Esophagus squamous epithelium (tissue), 4 donors: ENCODE data around the gene C3AR1.

Experiments
- POLR2A ChIP-seq, 4 donors: fragments of 450-650 bp; IDR thresholded peaks; one replicate each; pipeline ENCODE4 v1.6.1; 2017; ENCODE audit warnings: antibody characterized with exemption in 4 of 4, mild to moderate bottlenecking in 4 of 4, moderate library complexity in 3 of 4
- TF ChIP-seq, protein P1 (sequence below), 6 experiments: fragments of 450-650 bp in 4 of 6; fragments of 200-600 bp in 2 of 6; sonication (generic) in 2 of 6; IDR thresholded peaks; one replicate each; pipeline ENCODE4 v1.5.1; 2016 to 2019; ENCODE audit warnings: antibody characterized with exemption in 6 of 6, mild to moderate bottlenecking in 4 of 6, moderate library complexity in 4 of 6

DNA sequence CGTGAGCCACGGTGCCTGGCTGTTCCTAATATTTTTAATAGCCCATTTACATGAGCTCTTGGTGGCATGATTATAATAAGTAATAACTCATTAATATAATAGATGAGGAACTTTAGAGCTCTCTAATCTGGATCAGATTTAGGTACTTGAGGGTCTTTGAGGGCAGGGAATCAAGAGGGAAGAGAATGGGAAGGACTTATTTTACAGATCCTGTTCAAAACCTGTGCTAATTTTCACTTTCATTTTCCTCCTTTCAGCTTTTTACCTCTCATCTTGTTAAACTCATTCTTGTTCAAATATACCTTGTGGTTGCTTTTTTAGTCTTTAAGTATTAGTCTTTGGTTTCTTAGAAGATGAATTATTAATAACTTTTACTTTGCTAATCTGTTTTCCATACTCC lies 21.5 kb upstream of the C3AR1 start:
- TF ChIP-seq, protein P1, sequence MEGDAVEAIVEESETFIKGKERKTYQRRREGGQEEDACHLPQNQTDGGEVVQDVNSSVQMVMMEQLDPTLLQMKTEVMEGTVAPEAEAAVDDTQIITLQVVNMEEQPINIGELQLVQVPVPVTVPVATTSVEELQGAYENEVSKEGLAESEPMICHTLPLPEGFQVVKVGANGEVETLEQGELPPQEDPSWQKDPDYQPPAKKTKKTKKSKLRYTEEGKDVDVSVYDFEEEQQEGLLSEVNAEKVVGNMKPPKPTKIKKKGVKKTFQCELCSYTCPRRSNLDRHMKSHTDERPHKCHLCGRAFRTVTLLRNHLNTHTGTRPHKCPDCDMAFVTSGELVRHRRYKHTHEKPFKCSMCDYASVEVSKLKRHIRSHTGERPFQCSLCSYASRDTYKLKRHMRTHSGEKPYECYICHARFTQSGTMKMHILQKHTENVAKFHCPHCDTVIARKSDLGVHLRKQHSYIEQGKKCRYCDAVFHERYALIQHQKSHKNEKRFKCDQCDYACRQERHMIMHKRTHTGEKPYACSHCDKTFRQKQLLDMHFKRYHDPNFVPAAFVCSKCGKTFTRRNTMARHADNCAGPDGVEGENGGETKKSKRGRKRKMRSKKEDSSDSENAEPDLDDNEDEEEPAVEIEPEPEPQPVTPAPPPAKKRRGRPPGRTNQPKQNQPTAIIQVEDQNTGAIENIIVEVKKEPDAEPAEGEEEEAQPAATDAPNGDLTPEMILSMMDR (IDR thresholded peaks at IDR 0.05): no peak
- TF ChIP-seq POLR2A (IDR thresholded peaks at IDR 0.05): no peak
